Measurements from ENCODE around the gene LRRC36. TPM values are rescaled to one million over a fixed set of nuclear protein-coding genes. Genes with fewer than 3 reads are reported as not detected.

LRRC36 gene
- polyA plus RNA-seq, 1 experiment: not detected

DNA sequence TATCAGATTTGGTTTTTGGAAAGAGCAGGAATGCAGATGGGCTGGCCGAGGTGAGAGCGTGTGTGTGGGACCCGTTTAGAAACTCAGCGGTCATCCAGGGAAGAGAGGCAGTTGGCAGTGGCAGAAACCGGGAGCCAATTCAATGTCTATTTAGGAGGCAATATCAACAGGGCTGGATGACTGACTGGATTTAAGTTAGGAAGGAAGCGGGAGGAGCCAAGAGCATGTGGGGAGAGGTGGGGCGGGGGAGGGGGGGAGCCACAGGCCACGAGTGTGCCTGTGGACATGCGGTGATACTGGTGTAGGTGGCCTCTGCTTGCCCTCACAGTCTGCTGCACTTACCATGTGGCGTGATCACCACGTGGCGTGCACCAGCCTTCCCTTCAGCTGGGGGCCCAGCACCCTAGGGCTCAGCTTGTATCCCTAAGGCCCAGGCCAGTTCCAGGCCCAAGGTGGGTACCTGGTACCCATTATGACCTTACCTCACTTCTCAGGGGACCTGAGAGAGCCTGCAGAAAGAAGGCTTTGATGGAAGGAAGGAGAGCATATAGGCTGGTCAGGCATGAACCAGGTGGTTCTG, 77.5 kb downstream of the LRRC36 start:
- ChIA-PET POLR2A (no interaction called here), CTCF (interaction anchor here (1.2 to 1.5 kb wide), 2 partner anchors 24 to 76 kb away, joined by 3 read pairs; partner anchors contain the start of gene ATP6V0D1)
- DNase-seq (ENCODE audit: low read depth): no peak

DNA sequence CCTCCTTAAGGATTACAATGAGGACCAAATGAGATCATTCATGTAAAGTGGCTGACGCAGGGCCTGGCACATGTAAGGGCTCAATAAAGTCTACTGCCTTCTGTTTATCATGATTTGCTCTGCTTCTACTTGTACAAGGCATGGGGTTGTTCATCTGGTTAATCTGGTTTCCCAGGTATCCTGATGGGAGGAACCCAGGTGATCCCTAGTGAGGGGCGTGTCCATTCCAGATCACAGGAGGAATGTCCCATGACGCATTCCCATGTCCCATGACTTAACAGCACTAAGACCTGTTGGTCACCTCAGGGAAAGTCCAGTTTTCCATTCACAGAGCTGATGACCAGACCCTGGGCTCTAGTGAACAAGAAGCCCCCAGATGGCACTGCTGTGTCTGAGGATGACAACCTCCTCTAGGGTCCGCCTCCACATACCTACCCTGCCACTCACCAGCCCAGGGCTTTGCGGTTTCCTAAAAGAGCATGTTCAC, 78.2 kb downstream of the LRRC36 start:
- TF ChIP-seq, protein P1, sequence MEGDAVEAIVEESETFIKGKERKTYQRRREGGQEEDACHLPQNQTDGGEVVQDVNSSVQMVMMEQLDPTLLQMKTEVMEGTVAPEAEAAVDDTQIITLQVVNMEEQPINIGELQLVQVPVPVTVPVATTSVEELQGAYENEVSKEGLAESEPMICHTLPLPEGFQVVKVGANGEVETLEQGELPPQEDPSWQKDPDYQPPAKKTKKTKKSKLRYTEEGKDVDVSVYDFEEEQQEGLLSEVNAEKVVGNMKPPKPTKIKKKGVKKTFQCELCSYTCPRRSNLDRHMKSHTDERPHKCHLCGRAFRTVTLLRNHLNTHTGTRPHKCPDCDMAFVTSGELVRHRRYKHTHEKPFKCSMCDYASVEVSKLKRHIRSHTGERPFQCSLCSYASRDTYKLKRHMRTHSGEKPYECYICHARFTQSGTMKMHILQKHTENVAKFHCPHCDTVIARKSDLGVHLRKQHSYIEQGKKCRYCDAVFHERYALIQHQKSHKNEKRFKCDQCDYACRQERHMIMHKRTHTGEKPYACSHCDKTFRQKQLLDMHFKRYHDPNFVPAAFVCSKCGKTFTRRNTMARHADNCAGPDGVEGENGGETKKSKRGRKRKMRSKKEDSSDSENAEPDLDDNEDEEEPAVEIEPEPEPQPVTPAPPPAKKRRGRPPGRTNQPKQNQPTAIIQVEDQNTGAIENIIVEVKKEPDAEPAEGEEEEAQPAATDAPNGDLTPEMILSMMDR (IDR thresholded peaks at IDR 0.05; ENCODE audit: insufficient read depth, low read depth, low read length): no peak
- no peak overlapping the region for H3K4me3 ChIP-seq (ENCODE audit: low read depth, low read length)
- DNase-seq (ENCODE audit: low read depth): no peak
- POLR2A ChIA-PET: no interaction called here
- CTCF ChIA-PET: interaction anchor here (1.5 to 4.2 kb wide), 3 partner anchors 11 to 76 kb away, joined by 3 to 15 read pairs (median 3); partner anchors contain the start of gene ATP6V0D1
- H3K27me3 ChIP-seq (ENCODE audit: control insufficient read depth, insufficient read depth, low read length): no peaks in the 10 kb centered on the region
- H3K36me3 ChIP-seq (ENCODE audit: control insufficient read depth, insufficient read depth, low read length): no peaks in the 10 kb centered on the region

More for the DNA sequence above, 77.5 kb downstream of the LRRC36 start:
- Histone ChIP-seq H3K27me3 (ENCODE audit: control insufficient read depth, insufficient read depth, low read length) (no peaks in the 10 kb centered on the region), H3K36me3 (ENCODE audit: control insufficient read depth, insufficient read depth, low read length) (no peaks in the 10 kb centered on the region), H3K4me3 (ENCODE audit: low read depth, low read length) (no peak overlapping the region)
- TF ChIP-seq, protein P1 (IDR thresholded peaks at IDR 0.05; ENCODE audit: insufficient read depth, low read depth, low read length): no peak

- TF ChIP-seq, protein P1 (IDR thresholded peaks at IDR 0.05; ENCODE audit: insufficient read depth, low read depth, low read length): no peak
- H3K36me3 ChIP-seq (ENCODE audit: control insufficient read depth, insufficient read depth, low read length): no peaks in the 10 kb centered on the region
- H3K4me3 ChIP-seq (ENCODE audit: low read depth, low read length): no peak overlapping the region
- H3K27me3 ChIP-seq (ENCODE audit: control insufficient read depth, insufficient read depth, low read length): no peaks in the 10 kb centered on the region
- DNase-seq (ENCODE audit: low read depth): no peak
- ChIA-PET POLR2A (no interaction called here), CTCF (interaction anchor here (1.5 to 4.2 kb wide), 5 partner anchors 11 to 75 kb away, joined by 3 to 20 read pairs (median 3); partner anchors contain the start of genes ATP6V0D1 and ZDHHC1)
Observed at GRCh38 chr16:67405336-67405735, 78.7 kb downstream of the LRRC36 start.

- TF ChIP-seq, protein P1 (IDR thresholded peaks at IDR 0.05; ENCODE audit: insufficient read depth, low read depth, low read length): no peak
- H3K27me3 ChIP-seq (ENCODE audit: control insufficient read depth, insufficient read depth, low read length): no peaks in the 10 kb centered on the region
- DNase-seq (ENCODE audit: low read depth): peak; percentile 78
- POLR2A ChIA-PET: no interaction called here
- H3K36me3 ChIP-seq (ENCODE audit: control insufficient read depth, insufficient read depth, low read length): no peaks in the 10 kb centered on the region
- CTCF ChIA-PET: interaction anchor here (0.6 to 4.2 kb wide), 8 partner anchors 9 to 115 kb away, joined by 3 to 20 read pairs (median 4); partner anchors contain the start of gene ZDHHC1
- no peak overlapping the region for H3K4me3 ChIP-seq (ENCODE audit: low read depth, low read length)
Observed at GRCh38 chr16:67406111-67406971, 79.7 kb downstream of the LRRC36 start.
